B cell (primary cell): Measurements from ENCODE around the gene EEF2KMT. TPM values are rescaled to one million over a fixed set of nuclear protein-coding genes. Genes with fewer than 3 reads are reported as not detected.

Experiments
- ATAC-seq: fragments of 200-7000 bp; cut with Tn5 transposase; one replicate; pipeline ENCODE4 v1.10.0; 2021; ENCODE audit warnings: low read depth, mild to moderate bottlenecking, moderate number of reproducible peaks, moderate library complexity
- CTCF ChIA-PET: fragments of 350-600 bp; sonication (Branson Sonifier 250); formaldehyde crosslinking; loops from one replicate; lab custom pipeline; 2021; ENCODE audit warnings: antibody characterized with exemption, inconsistent platforms; lab: Charles Lee
- POLR2A ChIA-PET: fragments of 350-600 bp; sonication (Branson Sonifier 250); formaldehyde crosslinking; loops from one replicate; lab custom pipeline; 2021; ENCODE audit warnings: antibody characterized with exemption; lab: Charles Lee
- DNase-seq: peaks from one replicate; pipeline ENCODE4 v3.0.0; 2013
- H2AFZ ChIP-seq: 2 replicates; pipeline ENCODE4 v1.6.1; 2012; ENCODE audit warnings: mild to moderate bottlenecking, low read depth, low read length; ENCODE audit not compliant: insufficient read depth, poor library complexity, severe bottlenecking
- H3K27ac ChIP-seq, 2 donors: 1 replicate in 1 of 2; 2 replicates in 1 of 2; pipeline ENCODE4 v1.5.1; 2012 to 2013; ENCODE audit warnings: low read length in 2 of 2, mild to moderate bottlenecking in 2 of 2, moderate library complexity in 1 of 2
- H3K27me3 ChIP-seq, 4 experiments: fragments of 200-600 bp in 1 of 4; sonication (generic) in 1 of 4; replicated peaks in 1 of 4; 1 replicate in 2 of 4; 2 replicates in 2 of 4; pipeline versions ENCODE4 v1.6.1 to v1.7.0; 2013 to 2016; ENCODE audit warnings: low read length in 3 of 4, mild to moderate bottlenecking in 2 of 4, mixed read lengths in 1 of 4, moderate library complexity in 1 of 4; ENCODE audit not compliant: insufficient read depth in 4 of 4, control insufficient read depth in 3 of 4; ENCODE audit errors: control extremely low read depth in 1 of 4
- H3K36me3 ChIP-seq, 2 experiments: replicated peaks in 1 of 2; 1 replicate in 1 of 2; 2 replicates in 1 of 2; pipeline versions ENCODE4 v1.6.1 to v1.7.1; 2013; ENCODE audit warnings: low read length in 1 of 2; ENCODE audit not compliant: insufficient read depth in 2 of 2, control insufficient read depth in 1 of 2; ENCODE audit errors: control extremely low read depth in 1 of 2, extremely low read depth in 1 of 2
- H3K4me1 ChIP-seq, 2 donors: fragments of 200-600 bp in 1 of 2; sonication (generic) in 1 of 2; 1 replicate in 1 of 2; 2 replicates in 1 of 2; pipeline versions ENCODE4 v1.5.1 to v1.6.1; 2013 to 2017; ENCODE audit warnings: low read length in 2 of 2; ENCODE audit not compliant: control insufficient read depth in 2 of 2, insufficient read depth in 2 of 2
- H3K4me2 ChIP-seq: replicated peaks from 2 replicates; pipeline ENCODE3; 2012; ENCODE audit warnings: mild to moderate bottlenecking, low read depth, low read length; ENCODE audit not compliant: poor library complexity, severe bottlenecking
- H3K4me3 ChIP-seq, 5 experiments: fragments of 200-600 bp in 1 of 5; sonication (generic) in 1 of 5; 1 replicate in 3 of 5; 2 replicates in 2 of 5; pipeline versions ENCODE4 v1.5.1 to v1.7.0; 2011 to 2016; ENCODE audit warnings: low read length in 4 of 5, mild to moderate bottlenecking in 4 of 5, low read depth in 2 of 5, control low read depth in 1 of 5, moderate library complexity in 1 of 5; ENCODE audit not compliant: insufficient read depth in 1 of 5; ENCODE audit errors: control extremely low read depth in 1 of 5, extremely low read depth in 1 of 5
- H3K79me2 ChIP-seq: fragments of 200-600 bp; sonication (generic); one replicate; pipeline ENCODE4 v1.6.0; 2016; ENCODE audit warnings: low read length; ENCODE audit not compliant: control insufficient read depth, insufficient read depth
- H3K9ac ChIP-seq: fragments of 200-600 bp; sonication (generic); 2 replicates; pipeline ENCODE4 v1.6.1; 2017; ENCODE audit warnings: mild to moderate bottlenecking, low read length, moderate library complexity
- H3K9me3 ChIP-seq, 3 donors: one replicate each; pipeline versions ENCODE4 v1.6.1 to v1.7.1; 2013; ENCODE audit warnings: low read length in 2 of 3; ENCODE audit not compliant: control insufficient read depth in 2 of 3, insufficient read depth in 1 of 3; ENCODE audit errors: control extremely low read depth in 1 of 3
- H4K20me1 ChIP-seq: 2 replicates; pipeline ENCODE4 v1.6.0; 2012; ENCODE audit warnings: mild to moderate bottlenecking, low read length; ENCODE audit not compliant: insufficient read depth, control insufficient read depth, poor library complexity, severe bottlenecking
- H3K27ac Mint-ChIP-seq: one replicate; pipeline ENCODE4 v1.8.0; 2021; ENCODE audit warnings: mixed read lengths
- H3K27me3 Mint-ChIP-seq: one replicate; pipeline ENCODE4 v1.8.0; 2021; ENCODE audit warnings: mixed read lengths
- H3K4me1 Mint-ChIP-seq: one replicate; pipeline ENCODE4 v1.8.0; 2021; ENCODE audit warnings: mixed read lengths
- H3K4me3 Mint-ChIP-seq: one replicate; pipeline ENCODE4 v1.8.0; 2021; ENCODE audit warnings: mixed read lengths
- H3K9me3 Mint-ChIP-seq: one replicate; pipeline ENCODE4 v1.8.0; 2022; ENCODE audit warnings: mixed read lengths; ENCODE audit not compliant: insufficient read depth
- EZH2 ChIP-seq: IDR thresholded peaks from 2 replicates; pipeline ENCODE4 v1.6.1; 2012; ENCODE audit warnings: borderline replicate concordance, low read depth, mild to moderate bottlenecking, moderate library complexity, low read length; ENCODE audit not compliant: insufficient read depth, poor library complexity, severe bottlenecking
- WGBS: methylation state at CpG from one replicate; pipeline ENCODE4 v1.1.5; 2013; ENCODE audit warnings: missing lambda C conversion rate; ENCODE audit not compliant: insufficient coverage; 5-methylcytosine and 5-hydroxymethylcytosine counted together
- intact Hi-C: fragments of 100-400 bp; cut with micrococcal nuclease; formaldehyde crosslinking; loops from one replicate; pipeline ENCODE4 v1.10.0; 2022
- polyA plus RNA-seq: library from polyadenylated mRNA; depleted of rRNA; stranded (reverse); fragments of >200 nt; gene quantifications from 2 replicates; pipeline ENCODE4 v1.2.3, GENCODE V29; 2012
- total RNA-seq, 2 donors: library from RNA; stranded (reverse); fragments of 120-200 nt in 1 of 2; gene quantifications; 1 replicate in 1 of 2; 2 replicates in 1 of 2; pipeline versions ENCODE4 v1.2.3 to v1.2.4, GENCODE V29; 2013 to 2022
- TF ChIP-seq, protein P1 (sequence below): fragments of 200-600 bp; IDR thresholded peaks from one replicate; pipeline ENCODE4 v1.8.0; 2022; ENCODE audit warnings: antibody characterized with exemption, mild to moderate bottlenecking

Gene EEF2KMT
- total and polyA plus RNA-seq, 2 donors (not counting 1 experiment from before 2014, with no cell fraction given): 7.8 to 8.0 TPM

DNA sequence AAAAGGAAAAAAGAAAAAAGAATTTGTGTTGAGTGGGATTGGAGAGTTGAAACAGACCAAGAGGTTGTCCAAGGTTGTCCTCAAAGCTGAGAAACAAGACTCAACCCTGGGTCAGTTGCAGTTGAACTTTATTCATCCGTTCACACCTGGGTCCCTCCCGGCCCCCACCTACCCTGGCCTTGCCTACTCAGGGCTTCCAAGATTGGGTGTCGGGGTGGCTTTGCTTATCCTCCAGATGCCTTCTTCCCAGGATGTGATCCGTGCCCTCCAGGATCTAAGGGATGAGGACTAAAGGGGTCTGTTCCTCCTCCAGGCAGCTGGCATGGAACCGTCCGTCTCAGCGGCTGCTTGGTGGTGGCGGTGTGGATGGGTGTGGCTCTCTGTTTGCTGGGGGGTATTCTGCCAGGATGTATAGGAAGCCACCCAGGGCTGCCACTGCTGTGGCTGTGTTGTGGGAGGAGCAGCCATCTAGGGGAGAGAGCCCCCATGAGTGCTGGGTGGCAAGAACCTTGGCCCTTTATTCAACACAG is 53.5 kb downstream of the EEF2KMT start:
- Histone ChIP-seq H4K20me1 (no peaks in the 10 kb centered on the region), H3K27ac (no peak overlapping the region), H3K9ac (no peak overlapping the region), H3K4me3 (no peak overlapping the region), H3K9me3 (no peaks in the 10 kb centered on the region), H3K4me1 (peaks cover 0 to 4% of the 10 kb centered on the region in 2 donors), H3K27me3 (peaks cover 0 to 13% (median 0%) of the 10 kb centered on the region in 4 experiments), H3K4me2 (no peak overlapping the region), H3K79me2 (no peaks in the 10 kb centered on the region), H2AFZ (no peak overlapping the region), H3K36me3 (no peaks in the 10 kb centered on the region)
- H3K9me3 Mint-ChIP-seq: peaks cover 2% of the 10 kb centered on the region
- TF ChIP-seq, protein P1, sequence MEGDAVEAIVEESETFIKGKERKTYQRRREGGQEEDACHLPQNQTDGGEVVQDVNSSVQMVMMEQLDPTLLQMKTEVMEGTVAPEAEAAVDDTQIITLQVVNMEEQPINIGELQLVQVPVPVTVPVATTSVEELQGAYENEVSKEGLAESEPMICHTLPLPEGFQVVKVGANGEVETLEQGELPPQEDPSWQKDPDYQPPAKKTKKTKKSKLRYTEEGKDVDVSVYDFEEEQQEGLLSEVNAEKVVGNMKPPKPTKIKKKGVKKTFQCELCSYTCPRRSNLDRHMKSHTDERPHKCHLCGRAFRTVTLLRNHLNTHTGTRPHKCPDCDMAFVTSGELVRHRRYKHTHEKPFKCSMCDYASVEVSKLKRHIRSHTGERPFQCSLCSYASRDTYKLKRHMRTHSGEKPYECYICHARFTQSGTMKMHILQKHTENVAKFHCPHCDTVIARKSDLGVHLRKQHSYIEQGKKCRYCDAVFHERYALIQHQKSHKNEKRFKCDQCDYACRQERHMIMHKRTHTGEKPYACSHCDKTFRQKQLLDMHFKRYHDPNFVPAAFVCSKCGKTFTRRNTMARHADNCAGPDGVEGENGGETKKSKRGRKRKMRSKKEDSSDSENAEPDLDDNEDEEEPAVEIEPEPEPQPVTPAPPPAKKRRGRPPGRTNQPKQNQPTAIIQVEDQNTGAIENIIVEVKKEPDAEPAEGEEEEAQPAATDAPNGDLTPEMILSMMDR: no peak
- no peak for TF ChIP-seq EZH2
- ATAC-seq: no peak
- H3K27ac Mint-ChIP-seq: no peak overlapping the region
- 100% methylated on average over 5 of the region's 8 CpGs for WGBS
- DNase-seq: no peak
- CTCF ChIA-PET: no interaction called here
- POLR2A ChIA-PET: no interaction called here
- intact Hi-C loops: no loop called here
- peaks cover 2% of the 10 kb centered on the region for H3K4me1 Mint-ChIP-seq
- no peak overlapping the region for H3K4me3 Mint-ChIP-seq
- H3K27me3 Mint-ChIP-seq: peaks cover 16% of the 10 kb centered on the region

- Histone ChIP-seq H3K4me2 (no peak overlapping the region), H3K27me3 (peaks cover 0 to 7% (median 0%) of the 10 kb centered on the region in 4 experiments), H4K20me1 (no peaks in the 10 kb centered on the region), H3K9me3 (no peaks in the 10 kb centered on the region), H3K27ac (no peak overlapping the region), H3K4me3 (no peak overlapping the region), H2AFZ (no peak overlapping the region), H3K36me3 (no peaks in the 10 kb centered on the region), H3K79me2 (no peaks in the 10 kb centered on the region), H3K4me1 (peaks cover 0 to 4% of the 10 kb centered on the region in 2 donors), H3K9ac (no peak overlapping the region)
- Mint-ChIP-seq H3K4me3 (no peak overlapping the region), H3K27ac (no peak overlapping the region), H3K4me1 (peaks cover 2% of the 10 kb centered on the region), H3K9me3 (no peaks in the 10 kb centered on the region), H3K27me3 (peaks cover 10% of the 10 kb centered on the region)
- ChIA-PET POLR2A (no interaction called here), CTCF (no interaction called here)
- intact Hi-C loops: no loop called here
- DNase-seq (no peak), ATAC-seq (no peak)
- WGBS: 89% methylated on average over 12 of the region's 14 CpGs
- TF ChIP-seq EZH2: no peak
- TF ChIP-seq, protein P1: no peak
These were observed 54.9 kb downstream of the EEF2KMT start for GRCh38 chr16:5042574-5043171.
